Measurements from ENCODE around the gene CSTB. TPM values are rescaled to one million over a fixed set of nuclear protein-coding genes. Genes with fewer than 3 reads are reported as not detected.
A peak's percentile ranks its signal among the peaks of the same experiment; 100 is the strongest.

Gene CSTB
- total and polyA plus RNA-seq, 8 donors = 7.4 to 35.6 (median 14.1) TPM

- Histone ChIP-seq H3K36me3 (peaks cover 6 to 33% (median 20%) of the 10 kb centered on the region in 3 donors), H3K27me3 (no peaks in the 10 kb centered on the region), H3K4me1 (peaks cover 0 to 10% (median 0%) of the 10 kb centered on the region in 3 donors), H3K4me3 (no peak overlapping the region), H3K9me3 (no peaks in the 10 kb centered on the region), H3K27ac (peak overlapping the region in 3 of 4 donors; percentile 22 to 71 (median 67))
- TF ChIP-seq CTCF (IDR thresholded peaks at IDR 0.05) = no peak
- 85% methylated on average over 16 of the region's 16 CpGs for WGBS, 2 donors
- ATAC-seq = peak in 3 of 4 donors; percentile 4 to 42 (median 39)
- no peak for FAIRE-seq
- intact Hi-C loops (cut with DNase I) = loop anchor here in 1 of 3 donors (10.0 kb wide), 1 partner anchor 63 kb away; no protein-coding TSS in a partner anchor
- DNase-seq = peak in 1 of 6 donors; percentile 59
Observed at GRCh38 chr21:43757601-43758000, 18.5 kb downstream of the CSTB start.

- TF ChIP-seq CTCF (IDR thresholded peaks at IDR 0.05) = no peak
- Histone ChIP-seq H3K36me3 (peaks cover 6 to 47% (median 28%) of the 10 kb centered on the region in 3 donors), H3K4me1 (peaks cover 0 to 10% (median 0%) of the 10 kb centered on the region in 3 donors), H3K9me3 (no peaks in the 10 kb centered on the region), H3K27ac (no peak overlapping the region), H3K4me3 (no peak overlapping the region), H3K27me3 (no peaks in the 10 kb centered on the region)
- 96 to 97% methylated on average over 37 of the region's 37 CpGs for WGBS, 2 donors
- peak in 1 of 6 donors; percentile 54 for DNase-seq
- ATAC-seq = no peak
- intact Hi-C loops (cut with DNase I) = loop anchor here in 1 of 3 donors (10.0 kb wide), 1 partner anchor 61 kb away; no protein-coding TSS in a partner anchor
- FAIRE-seq = no peak
Observed at GRCh38 chr21:43755820-43756594, 20.1 kb downstream of the CSTB start.

GRCh38 chr21:43754948-43755781 is 20.9 kb downstream of the CSTB start:
- Histone ChIP-seq H3K27me3 (no peaks in the 10 kb centered on the region), H3K4me3 (no peak overlapping the region), H3K36me3 (peaks cover 6 to 47% (median 28%) of the 10 kb centered on the region in 3 donors), H3K9me3 (no peaks in the 10 kb centered on the region), H3K4me1 (peaks cover 0 to 10% (median 0%) of the 10 kb centered on the region in 3 donors), H3K27ac (no peak overlapping the region)
- ATAC-seq = peak; percentile 12 to 66 (median 52)
- no peak for FAIRE-seq
- TF ChIP-seq CTCF (IDR thresholded peaks at IDR 0.05) = no peak
- 72 to 74% methylated on average over 26 of the region's 26 CpGs for WGBS, 2 donors
- DNase-seq = peak in 5 of 6 donors; percentile 53 to 86 (median 74)
- intact Hi-C loops (cut with DNase I) = loop anchor here in 1 of 3 donors (10.0 kb wide), 1 partner anchor 60 kb away; no protein-coding TSS in a partner anchor

GRCh38 chr21:43753439-43753799 is 22.7 kb downstream of the CSTB start:
- FAIRE-seq (no peak), ATAC-seq (no peak), DNase-seq (peak in 1 of 6 donors; percentile 62)
- intact Hi-C loops (cut with DNase I) = loop anchor here in 1 of 3 donors (10.0 kb wide), 1 partner anchor 59 kb away; no protein-coding TSS in a partner anchor
- peaks cover 6 to 47% (median 37%) of the 10 kb centered on the region in 3 donors for H3K36me3 ChIP-seq
- no peak for TF ChIP-seq CTCF (IDR thresholded peaks at IDR 0.05)
- H3K4me3 ChIP-seq = no peak overlapping the region
- H3K9me3 ChIP-seq = no peaks in the 10 kb centered on the region
- no peak overlapping the region for H3K27ac ChIP-seq
- H3K27me3 ChIP-seq = no peaks in the 10 kb centered on the region
- peaks cover 0 to 10% (median 0%) of the 10 kb centered on the region in 3 donors for H3K4me1 ChIP-seq
- WGBS, 2 donors = 94 to 96% methylated on average over 16 of the region's 16 CpGs
